Type B pancreatic cell (in vitro differentiated cells): ENCODE measurements around the gene CAMKMT. TPM values are rescaled to one million over a fixed set of nuclear protein-coding genes. Genes with fewer than 3 reads are reported as not detected.

ENCODE experiments used
- DNase-seq: peaks from one replicate; pipeline ENCODE4 v3.0.0; 2021; ENCODE audit warnings: mixed read lengths; ENCODE audit not compliant: unreplicated experiment; ENCODE audit errors: extremely low spot score
- H3K27ac Mint-ChIP-seq: 2 replicates; pipeline ENCODE4 v1.8.0; 2021; ENCODE audit warnings: mild to moderate bottlenecking, mixed read lengths
- H3K27me3 Mint-ChIP-seq: 2 replicates; pipeline ENCODE4 v1.8.0; 2021; ENCODE audit warnings: mixed read lengths
- H3K36me3 Mint-ChIP-seq: 2 replicates; pipeline ENCODE4 v1.8.0; 2021; ENCODE audit warnings: mixed read lengths
- H3K4me1 Mint-ChIP-seq: one replicate; pipeline ENCODE4 v1.8.0; 2021; ENCODE audit warnings: mixed read lengths; ENCODE audit not compliant: unreplicated experiment
- H3K4me3 Mint-ChIP-seq: 2 replicates; pipeline ENCODE4 v1.8.0; 2021; ENCODE audit warnings: mild to moderate bottlenecking, mixed read lengths
- H3K9me3 Mint-ChIP-seq: 2 replicates; pipeline ENCODE4 v1.8.0; 2021; ENCODE audit warnings: mixed read lengths
- CTCF ChIP-seq: fragments of 200-600 bp; sonication (generic); conservative IDR thresholded peaks from 2 replicates; pipeline ENCODE4 v1.5.0; 2021; ENCODE audit warnings: antibody characterized with exemption, mild to moderate bottlenecking
- total RNA-seq: library from RNA; stranded (reverse); gene quantifications from 2 replicates; pipeline ENCODE4 v1.2.1, GENCODE V29; 2021; ENCODE audit warnings: low replicate concordance

The CAMKMT gene
- total RNA-seq, 1 donor from 2014 or later = 7.7 TPM

DNA sequence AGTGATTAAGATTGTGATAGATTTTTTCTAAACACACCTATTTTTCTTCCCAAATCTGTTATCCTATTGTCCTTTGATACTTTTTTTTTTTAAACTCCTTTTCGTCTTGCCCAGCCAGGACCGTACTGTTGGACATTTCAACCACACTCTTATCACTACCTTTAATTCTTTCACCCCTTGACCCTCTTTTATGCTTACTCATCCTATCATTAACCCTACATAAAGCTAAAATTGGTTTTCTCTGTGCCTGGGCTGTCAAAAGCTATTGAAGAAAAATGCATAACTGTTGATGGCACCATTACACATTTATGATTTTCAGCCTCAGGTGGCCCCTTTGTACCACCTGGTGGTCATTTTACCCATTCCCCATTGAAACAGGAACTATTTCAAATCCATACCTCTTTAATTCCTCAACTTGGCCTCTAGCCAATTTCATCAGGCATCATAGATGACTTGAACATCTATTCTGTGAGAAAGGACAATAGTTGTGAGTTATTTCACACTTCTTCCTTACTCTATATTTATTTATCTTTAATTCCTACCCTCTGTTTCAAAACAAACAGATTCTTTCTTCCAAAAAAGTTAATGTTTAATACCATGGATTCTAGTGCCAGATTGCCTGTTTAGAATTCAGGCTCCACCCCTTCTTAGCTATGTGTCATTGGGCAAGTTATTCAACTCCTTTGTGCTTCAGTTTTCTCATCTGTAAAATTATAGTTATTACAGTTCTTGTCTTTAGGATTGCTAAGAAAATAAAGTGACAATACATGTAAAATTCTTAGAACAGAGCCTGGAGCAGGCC is 258.6 kb downstream of the CAMKMT start:
- H3K4me3 Mint-ChIP-seq = no peak overlapping the region
- no peak overlapping the region for H3K27ac Mint-ChIP-seq
- H3K4me1 Mint-ChIP-seq = no peaks in the 10 kb centered on the region

DNA sequence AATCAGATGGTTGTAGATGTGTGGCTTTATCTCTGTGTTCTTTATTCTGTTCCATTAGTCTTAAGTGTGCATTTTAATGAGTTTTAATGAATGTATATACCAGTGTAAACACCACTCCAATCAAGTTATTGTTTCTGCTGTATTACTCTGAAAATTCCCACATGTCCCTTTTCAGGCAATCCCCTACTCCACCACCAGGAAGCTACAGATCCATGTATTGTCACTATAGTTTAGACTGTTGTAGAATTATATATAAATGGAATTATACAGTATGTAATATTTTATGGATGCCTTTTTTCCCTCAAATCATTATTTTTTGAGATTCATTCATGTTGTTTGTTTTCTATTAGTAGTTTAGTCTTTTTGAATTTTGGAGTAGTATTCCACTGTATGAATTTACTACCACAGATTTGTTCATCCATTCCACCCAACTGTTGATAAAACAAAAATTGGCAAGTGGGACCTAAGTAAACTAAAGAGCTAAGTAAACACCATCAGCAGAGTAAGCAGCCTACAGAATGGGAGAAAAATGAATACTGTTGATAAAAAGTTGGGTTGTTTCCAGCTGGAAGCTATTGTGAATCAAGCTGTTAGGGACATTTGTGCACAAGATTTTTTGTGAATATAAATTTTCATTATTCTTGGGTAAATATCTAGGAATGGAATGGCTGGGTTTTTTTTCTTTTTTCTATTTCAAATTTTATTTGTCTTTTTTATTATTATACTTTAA is 262.0 kb downstream of the CAMKMT start:
- no peaks in the 10 kb centered on the region for H3K4me1 Mint-ChIP-seq
- peaks cover 15% of the 10 kb centered on the region for H3K9me3 Mint-ChIP-seq
- H3K27ac Mint-ChIP-seq = no peak overlapping the region
- no peaks in the 10 kb centered on the region for H3K27me3 Mint-ChIP-seq
- H3K4me3 Mint-ChIP-seq = no peak overlapping the region
- peak; percentile 63 for TF ChIP-seq CTCF
- H3K36me3 Mint-ChIP-seq = no peaks in the 10 kb centered on the region
- DNase-seq = no peak

More for the DNA sequence above, 258.6 kb downstream of the CAMKMT start:
- H3K36me3 Mint-ChIP-seq = no peaks in the 10 kb centered on the region
- H3K27me3 Mint-ChIP-seq = no peaks in the 10 kb centered on the region
- TF ChIP-seq CTCF = no peak
- no peak for DNase-seq
- H3K9me3 Mint-ChIP-seq = peaks cover 15% of the 10 kb centered on the region

GRCh38 chr2:44628297-44628696 is 266.6 kb downstream of the CAMKMT start:
- no peak overlapping the region for H3K27ac Mint-ChIP-seq
- H3K4me3 Mint-ChIP-seq = no peak overlapping the region
- peaks cover 14% of the 10 kb centered on the region for H3K9me3 Mint-ChIP-seq
- no peaks in the 10 kb centered on the region for H3K27me3 Mint-ChIP-seq
- DNase-seq = no peak
- no peaks in the 10 kb centered on the region for H3K36me3 Mint-ChIP-seq
- no peak for TF ChIP-seq CTCF
- no peaks in the 10 kb centered on the region for H3K4me1 Mint-ChIP-seq

- TF ChIP-seq CTCF = no peak
- Mint-ChIP-seq H3K27ac (no peak overlapping the region), H3K4me3 (no peak overlapping the region), H3K9me3 (peaks cover 9% of the 10 kb centered on the region), H3K4me1 (peaks cover under 1% of the 10 kb centered on the region), H3K36me3 (no peaks in the 10 kb centered on the region), H3K27me3 (no peaks in the 10 kb centered on the region)
- no peak for DNase-seq
Measured at GRCh38 chr2:44632931-44633689, 271.4 kb downstream of the CAMKMT start.

DNA sequence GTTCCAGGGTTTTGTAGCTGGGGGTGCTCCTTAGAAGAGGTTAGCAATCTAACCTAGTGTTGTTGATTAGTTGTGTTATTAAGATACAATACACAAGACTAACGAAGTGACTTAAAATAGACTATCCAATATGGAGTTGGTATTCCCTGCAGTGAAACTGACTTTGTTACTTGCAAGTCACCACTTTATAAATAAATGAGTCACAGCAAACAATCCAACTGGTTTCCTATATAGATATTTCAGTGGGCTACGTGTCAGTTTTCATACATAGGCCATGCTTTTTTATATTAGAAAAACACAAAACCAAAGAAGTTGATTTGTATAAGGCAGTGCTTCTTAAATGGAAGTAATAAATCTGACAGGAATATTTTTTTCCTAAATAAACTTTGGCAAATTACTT is 274.0 kb downstream of the CAMKMT start:
- H3K36me3 Mint-ChIP-seq = no peaks in the 10 kb centered on the region
- peaks cover 8% of the 10 kb centered on the region for H3K4me1 Mint-ChIP-seq
- H3K27me3 Mint-ChIP-seq = no peaks in the 10 kb centered on the region

More for the DNA sequence above, 274.0 kb downstream of the CAMKMT start:
- Mint-ChIP-seq H3K27ac (no peak overlapping the region), H3K4me3 (no peak overlapping the region), H3K9me3 (peaks cover 9% of the 10 kb centered on the region)
- TF ChIP-seq CTCF = no peak
- DNase-seq = no peak
